GM18907 (cell line): ENCODE results near the gene ZNF584.
"Not testable (repeated sequence)": the region's sequence is repeated elsewhere in the genome, so short reads cannot be mapped to it uniquely, and the experiment has no call there.

Experiments used
- ATAC-seq: cut with Tn5 transposase; IDR thresholded peaks from one replicate; pipeline ENCODE4 v1.9.1; 2021; ENCODE audit warnings: mild to moderate bottlenecking, moderate library complexity; ENCODE audit not compliant: unreplicated experiment

Gene ZNF584

DNA sequence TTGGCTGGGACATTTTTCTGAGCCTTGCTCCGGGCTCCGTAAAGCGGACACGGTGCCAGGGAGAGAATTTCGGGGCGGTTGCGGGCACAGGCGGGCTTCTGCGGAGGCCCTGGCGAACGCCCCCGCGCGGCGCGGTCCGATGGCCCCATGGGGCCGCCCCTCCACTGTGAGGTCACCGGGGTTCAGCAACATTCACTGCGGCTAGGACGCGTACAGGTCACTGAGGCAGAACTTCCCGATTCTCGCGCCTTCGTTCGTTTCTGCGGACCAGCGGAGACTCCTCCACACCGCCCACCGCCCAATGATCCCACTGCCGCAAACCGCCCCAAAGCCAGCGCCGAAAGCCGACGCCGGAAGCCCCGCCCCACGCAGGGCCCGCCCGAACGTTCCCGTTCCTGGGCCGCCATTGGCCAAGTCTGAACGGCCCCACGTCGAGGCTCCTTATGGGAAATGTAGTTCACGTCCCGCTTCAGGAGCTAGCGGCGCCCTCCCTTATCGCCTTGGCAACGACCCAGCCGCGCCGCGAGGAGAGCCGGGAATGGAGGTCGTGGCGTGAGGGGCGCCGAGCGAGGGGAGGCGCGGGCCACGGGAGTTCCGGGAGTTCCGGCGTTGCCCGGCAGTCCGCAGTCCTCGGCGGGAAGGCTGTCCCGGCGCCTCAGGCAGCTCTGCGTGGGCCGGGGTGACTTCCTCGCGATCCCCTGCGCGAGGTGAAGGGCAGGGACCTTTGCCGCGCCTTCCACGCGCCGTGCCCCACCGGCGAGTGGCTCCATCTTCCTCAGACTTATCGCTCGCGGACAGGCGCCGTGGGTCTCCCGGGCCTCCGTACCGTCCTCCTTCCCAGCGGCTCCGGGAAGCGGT, at the start of gene ZNF584:
Gene ZNF584 (plus strand): TSS at position 498 of the 858 bp plus-strand sequence. CDS start 499 bp downstream, outside the sequence.
- ATAC-seq: peak; percentile 91

DNA sequence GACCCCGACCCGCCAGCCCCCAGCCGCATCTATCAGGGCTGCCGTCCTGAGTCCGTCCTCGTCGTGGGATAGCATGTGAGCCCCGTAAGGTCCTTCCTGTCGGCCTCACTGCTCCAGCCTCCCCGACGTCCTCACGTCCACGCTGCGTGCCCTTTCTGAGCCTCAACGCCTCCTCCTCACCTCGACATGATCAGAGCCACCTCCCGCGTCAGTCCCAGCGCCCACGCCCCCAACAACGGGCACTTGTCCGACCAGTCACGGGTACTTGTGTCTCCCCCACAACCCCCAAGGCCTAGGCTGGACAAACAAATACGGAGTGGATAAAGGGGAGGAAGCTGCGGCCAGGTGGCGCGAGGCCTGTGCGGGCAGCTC, 46.6 kb upstream of the ZNF584 start:
- ATAC-seq: no peak

- ATAC-seq: peak; percentile 89
Observed at GRCh38 chr19:58362272-58362994, 46.0 kb upstream of the ZNF584 start, which contains the start of gene ZNF497. Gene ZNF497, minus strand, starts transcription at chr19:58362751. Its CDS starts 5,116 bp downstream, at chr19:58357635.

DNA sequence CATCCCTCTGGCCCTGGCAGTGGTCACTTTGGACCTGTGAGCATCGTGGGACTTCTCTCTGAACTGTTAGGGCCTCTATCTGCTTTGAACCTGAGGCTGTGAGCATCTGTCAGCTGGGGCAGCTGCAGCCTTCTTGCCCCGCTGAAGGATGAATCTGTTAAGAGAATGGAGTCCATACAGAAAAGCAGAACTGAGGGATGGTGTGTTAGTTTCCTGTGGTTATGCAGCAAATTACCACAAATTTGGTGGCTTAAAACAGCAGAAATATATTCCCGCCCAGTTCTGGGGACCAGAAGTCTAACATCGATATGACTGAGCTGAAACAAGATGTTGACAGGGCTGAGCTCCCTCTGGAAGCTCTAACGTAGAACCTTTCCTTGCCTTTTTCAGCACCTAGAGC, 44.3 kb upstream of the ZNF584 start:
- ATAC-seq: no peak

DNA sequence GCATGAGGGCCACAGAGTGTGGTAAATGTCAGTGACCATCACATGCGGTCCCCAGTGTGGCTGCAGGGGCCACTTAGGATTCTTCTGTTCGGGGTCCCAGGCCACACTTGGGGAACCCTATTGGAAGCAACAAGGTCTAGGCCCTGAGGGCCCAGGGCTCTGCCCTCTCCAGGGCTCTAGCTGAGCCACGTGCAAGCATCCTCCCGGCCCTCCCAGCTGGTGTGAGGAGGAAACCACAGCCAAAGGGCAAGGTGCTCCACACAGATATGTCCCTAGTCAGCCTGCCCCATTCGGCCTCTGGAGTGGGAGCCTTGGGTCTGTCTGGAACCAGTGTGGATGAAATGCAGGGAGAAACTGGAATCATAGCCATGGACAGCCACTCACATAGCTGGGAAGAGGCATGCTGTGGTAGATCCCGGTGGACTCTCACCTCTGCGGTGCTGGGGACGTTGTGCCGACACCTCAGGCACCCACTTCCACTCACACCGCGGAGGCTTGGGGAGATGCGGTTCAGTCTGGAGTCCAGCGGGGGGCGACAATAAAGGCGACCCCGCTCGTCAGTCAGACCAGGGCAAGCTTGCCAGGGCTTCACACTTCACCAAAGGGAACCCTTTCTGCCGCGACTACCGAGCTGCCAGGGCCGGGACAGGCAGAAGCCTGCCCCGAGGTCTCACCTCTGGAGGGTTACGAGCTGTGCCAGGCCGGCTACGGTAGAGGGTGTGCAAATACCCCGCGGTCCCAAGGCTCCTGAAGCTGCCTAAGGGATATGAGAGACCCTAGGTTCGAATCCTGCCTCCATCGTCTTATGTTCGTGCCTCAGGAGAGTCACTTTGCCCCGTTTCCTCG, 41.6 kb upstream of the ZNF584 start:
- no peak for ATAC-seq

GRCh38 chr19:58367698-58368454, 40.6 kb upstream of the ZNF584 start:
- ATAC-seq: no peak

DNA sequence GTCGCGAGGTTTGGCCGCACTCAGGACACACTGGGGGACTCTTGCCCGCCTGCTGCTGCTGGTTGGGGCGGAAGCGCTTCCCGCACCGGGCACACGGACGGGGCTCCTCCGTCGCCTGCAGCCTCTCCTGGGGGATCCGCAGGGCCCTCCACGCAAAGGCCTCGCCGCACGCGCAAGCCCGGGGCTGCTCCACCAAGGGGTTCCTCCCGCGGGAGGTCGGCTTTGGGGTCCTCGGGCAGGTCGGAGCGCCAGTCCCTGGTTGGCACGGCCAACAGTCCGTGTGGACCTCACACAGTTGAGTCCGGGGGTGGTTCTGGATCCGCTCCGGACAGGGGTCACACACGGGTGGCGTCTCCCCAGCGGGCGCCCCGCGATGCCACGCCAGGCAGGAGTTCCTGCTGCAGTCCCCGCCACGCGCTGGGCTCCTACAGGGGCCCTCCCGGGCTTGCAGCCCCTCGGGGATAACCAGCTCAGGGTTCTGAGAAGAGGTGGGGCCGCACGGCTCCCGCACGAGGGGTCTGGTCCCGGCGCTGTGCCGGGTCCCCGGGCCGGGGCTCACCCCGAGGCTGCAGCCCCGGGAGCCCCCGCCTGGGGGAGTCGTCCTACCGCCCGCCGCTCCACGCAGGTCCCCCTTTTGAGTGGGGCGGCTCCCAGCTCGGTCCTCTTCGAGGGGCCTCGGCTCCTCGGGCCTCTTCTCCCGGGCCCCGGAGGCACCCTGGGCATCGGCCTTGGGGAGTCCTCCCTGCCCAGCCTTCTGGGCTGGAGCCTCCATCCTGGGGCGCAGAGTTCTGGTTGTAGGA, 39.7 kb upstream of the ZNF584 start:
- ATAC-seq: no peak

GRCh38 chr19:58372311-58373133, 35.9 kb upstream of the ZNF584 start:
- ATAC-seq: no peak

DNA sequence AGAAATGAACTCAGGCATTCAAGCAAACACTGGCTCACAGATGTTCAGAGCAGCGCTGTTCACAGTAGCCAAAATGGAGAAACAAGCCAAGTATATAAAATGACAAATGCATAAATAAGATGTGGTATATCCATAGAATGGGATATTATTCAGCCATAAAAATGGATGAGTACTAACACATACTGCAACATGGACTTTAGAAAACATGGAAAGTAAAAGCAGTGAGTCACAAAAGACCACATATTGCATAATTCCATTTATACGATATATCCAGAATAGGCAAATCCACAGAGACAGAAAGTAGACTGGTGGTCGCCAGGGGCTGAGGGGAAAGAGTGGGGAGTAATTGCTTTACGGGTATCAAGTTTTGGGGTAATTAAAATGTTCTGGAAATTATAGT, 34.2 kb upstream of the ZNF584 start:
- ATAC-seq: no peak

DNA sequence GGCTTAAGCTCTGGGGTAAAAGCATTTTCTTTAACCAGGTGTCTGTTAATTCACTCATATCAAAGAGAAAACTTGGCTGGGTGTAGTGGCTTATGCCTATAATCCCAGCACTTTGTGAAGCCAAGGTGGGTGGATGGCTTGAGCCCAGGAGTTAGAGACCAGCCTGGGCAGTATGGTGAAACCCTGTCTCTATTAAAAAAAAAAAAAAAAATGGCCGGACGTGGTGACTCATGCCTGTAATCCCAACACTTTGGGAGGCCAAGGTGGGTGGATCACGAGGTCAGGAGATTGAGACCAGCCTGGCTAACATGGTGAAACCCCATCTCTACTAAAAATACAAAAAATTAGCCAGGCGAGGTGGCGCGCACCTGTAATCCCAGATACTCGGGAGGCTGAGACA, 31.7 kb upstream of the ZNF584 start:
- not testable (repeated sequence) for ATAC-seq

DNA sequence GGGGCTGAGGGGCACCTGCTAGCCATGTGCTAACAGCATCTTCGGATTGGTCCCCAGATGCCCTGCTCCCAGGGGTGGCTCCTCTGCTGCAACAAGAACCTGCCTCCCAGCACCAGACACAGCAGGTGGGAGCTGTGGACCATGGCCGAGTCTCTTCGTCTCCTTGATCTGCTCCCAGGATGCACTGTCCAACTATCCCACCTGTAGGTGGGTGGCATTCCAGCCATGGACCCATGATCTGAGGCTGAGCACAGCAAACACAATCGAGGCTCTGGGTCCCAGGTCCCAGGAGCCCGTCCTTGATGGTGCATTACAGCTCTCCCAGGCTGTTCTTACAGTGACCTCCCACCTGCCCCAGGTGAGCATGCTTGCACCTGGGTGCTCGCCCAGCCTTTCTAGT, 29.2 kb upstream of the ZNF584 start:
- no peak for ATAC-seq

DNA sequence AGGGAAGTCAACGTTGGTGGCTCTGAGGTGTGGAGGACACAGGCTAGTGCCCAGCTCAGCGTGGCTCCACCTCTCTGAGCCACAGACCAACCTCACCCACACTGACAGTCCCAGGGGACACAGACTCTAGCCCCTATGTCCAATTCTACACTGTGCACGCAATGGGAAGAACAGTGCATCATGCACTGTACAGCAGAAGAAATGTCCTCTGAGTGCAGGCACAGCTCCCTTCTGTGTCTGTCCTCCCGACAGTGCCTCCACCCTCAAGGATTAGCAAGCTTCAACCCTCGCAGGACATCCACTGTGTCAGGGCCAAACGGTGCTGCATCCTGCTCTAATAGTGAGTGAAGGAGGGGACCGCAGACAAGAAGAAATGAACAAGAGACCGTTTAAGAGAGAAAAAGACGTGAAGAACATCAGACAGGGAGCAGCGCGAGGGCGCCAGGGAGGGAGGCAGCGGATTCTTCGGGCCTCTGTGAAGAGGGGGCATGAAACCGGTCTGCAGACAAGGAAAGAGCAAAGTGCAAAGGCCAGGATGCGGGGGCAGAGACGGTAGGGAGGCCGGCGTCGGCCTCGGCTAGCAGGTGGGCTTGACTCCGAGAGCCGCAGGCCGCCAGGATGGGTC, 28.3 kb upstream of the ZNF584 start:
- no peak for ATAC-seq

GRCh38 chr19:58380662-58381459, 27.6 kb upstream of the ZNF584 start, which contains the start of gene ZNF837:
Gene ZNF837, minus strand, starts transcription at chr19:58381030. Its CDS starts 11,698 bp downstream, at chr19:58369332.
- ATAC-seq: peak; percentile 85

- ATAC-seq: no peak
Observed at GRCh38 chr19:58381460-58382212, 26.8 kb upstream of the ZNF584 start.

DNA sequence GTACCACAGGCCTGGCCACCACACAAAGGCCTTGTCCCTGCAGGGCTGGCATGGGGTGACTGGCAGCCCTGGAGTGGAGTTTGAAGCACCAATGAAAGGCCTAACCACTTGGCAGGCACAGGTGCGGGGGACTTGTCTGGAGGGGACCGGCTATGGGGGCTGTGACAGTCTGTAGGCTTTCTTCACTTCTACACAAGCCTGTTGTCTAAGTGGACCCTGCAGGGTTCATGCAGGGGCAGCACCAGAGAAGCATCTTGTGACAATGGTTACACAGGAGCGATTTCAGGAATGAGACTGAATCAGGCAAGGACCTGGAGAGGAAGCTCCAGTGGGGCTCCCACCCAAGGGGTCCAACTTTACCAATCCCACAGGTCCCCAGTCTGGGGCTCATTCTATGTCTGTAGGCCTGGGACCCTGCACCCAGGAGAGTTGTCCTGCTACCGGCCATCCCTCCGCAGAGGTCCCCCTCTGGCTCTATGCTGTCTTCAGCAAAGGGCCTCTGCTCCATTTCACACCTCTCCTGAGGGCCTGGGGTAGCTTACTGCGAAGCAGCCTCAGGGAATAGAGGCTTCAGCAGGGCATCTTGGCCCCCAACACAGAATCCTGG, 25.3 kb upstream of the ZNF584 start:
- no peak for ATAC-seq

DNA sequence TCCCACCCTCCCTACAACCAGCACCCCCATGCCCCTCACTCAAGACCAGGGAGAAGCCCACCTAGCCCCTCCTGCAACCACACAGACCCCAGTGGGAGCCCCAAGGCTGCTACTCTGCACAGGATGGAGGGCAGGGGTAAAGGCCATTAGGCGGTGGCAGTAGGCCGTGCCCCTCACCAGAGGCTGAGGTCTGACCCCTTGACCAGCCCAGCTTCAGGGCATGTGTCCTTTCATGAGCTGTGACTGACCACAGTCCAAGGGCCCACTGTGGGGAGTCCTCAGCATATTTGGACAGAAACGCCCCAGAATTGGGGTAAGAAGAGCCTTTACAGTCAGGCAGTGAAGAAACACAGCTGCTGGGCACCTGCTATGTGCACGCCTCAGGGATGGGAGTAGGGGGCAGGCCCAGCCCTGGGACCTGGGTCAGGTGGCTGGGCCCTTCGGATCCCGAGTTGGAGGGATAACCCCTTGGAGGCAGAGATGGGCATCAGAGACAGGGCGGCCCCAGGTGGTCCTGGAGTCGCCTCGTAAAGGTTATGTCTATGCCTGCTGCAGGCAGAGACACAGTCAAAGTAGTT, 23.0 kb upstream of the ZNF584 start:
- ATAC-seq: no peak
